ENCODE measurements around the gene GSK3A.

The GSK3A gene

GRCh38 chr19:42253245-42254088 lies 11.1 kb upstream of the GSK3A start:
- CTCF ChIA-PET, result no interaction called here
- POLR2A ChIA-PET, result no interaction called here

GRCh38 chr19:42252365-42253244 lies 10.2 kb upstream of the GSK3A start:
- ChIA-PET POLR2A (interaction anchor here (1.5 to 2.8 kb wide), 4 partner anchors 10 to 29 kb away, joined by 3 to 12 read pairs (median 10); partner anchors contain the start of gene GSK3A), CTCF (interaction anchor here (0.6 kb wide), 1 partner anchor 144 kb away, joined by 3 read pairs; no protein-coding TSS in a partner anchor)
- TF ChIP-seq ZNF384 (IDR thresholded peaks at IDR 0.05) (no peak), ARNT (IDR thresholded peaks at IDR 0.05) (no peak)
- DNase-seq (ENCODE audit: extremely low spot score), result no peak

More at GRCh38 chr19:42253245-42254088, 11.1 kb upstream of the GSK3A start:
- no peak for TF ChIP-seq LEF1 (IDR thresholded peaks at IDR 0.05; ENCODE audit: borderline replicate concordance)
- TF ChIP-seq TARDBP (IDR thresholded peaks at IDR 0.05), result no peak
- no peak for TF ChIP-seq ARNT (IDR thresholded peaks at IDR 0.05)
- TF ChIP-seq L3MBTL2 (conservative IDR thresholded peaks at IDR 0.05), result no peak
- TF ChIP-seq FOXK2 (IDR thresholded peaks at IDR 0.05), result no peak
- peak; percentile 51 for DNase-seq (ENCODE audit: extremely low spot score)

- no peak for TF ChIP-seq PKNOX1 (IDR thresholded peaks at IDR 0.05)
- TF ChIP-seq FOXA1 (IDR thresholded peaks at IDR 0.05), result no peak
- TF ChIP-seq ARNT (IDR thresholded peaks at IDR 0.05), result no peak
- TF ChIP-seq HDGF (IDR thresholded peaks at IDR 0.05; ENCODE audit: borderline replicate concordance), result no peak
- no peak for TF ChIP-seq NFRKB (IDR thresholded peaks at IDR 0.05)
- no peak for TF ChIP-seq SP1 (IDR thresholded peaks at IDR 0.05)
- no peak for TF ChIP-seq ELF4 (IDR thresholded peaks at IDR 0.05)
- no peak for TF ChIP-seq TARDBP (IDR thresholded peaks at IDR 0.05)
- no peak for TF ChIP-seq SUZ12 (IDR thresholded peaks at IDR 0.05)
- TF ChIP-seq FOXM1 (IDR thresholded peaks at IDR 0.05; ENCODE audit: borderline replicate concordance), result no peak
- no peak for TF ChIP-seq FOXK2 (IDR thresholded peaks at IDR 0.05)
- no peak for TF ChIP-seq CTBP1 (IDR thresholded peaks at IDR 0.05; ENCODE audit: borderline replicate concordance)
- no peak for TF ChIP-seq ZNF384 (IDR thresholded peaks at IDR 0.05)
- TF ChIP-seq L3MBTL2 (conservative IDR thresholded peaks at IDR 0.05), result no peak
- TF ChIP-seq LEF1 (IDR thresholded peaks at IDR 0.05; ENCODE audit: borderline replicate concordance), result no peak
- TF ChIP-seq BHLHE40 (IDR thresholded peaks at IDR 0.05; ENCODE audit: borderline replicate concordance), result no peak
- CTCF ChIA-PET, result interaction anchor here (0.6 to 0.7 kb wide), 3 partner anchors 28 to 143 kb away, joined by 3 read pairs; no protein-coding TSS in a partner anchor
- no peak for DNase-seq (ENCODE audit: extremely low spot score)
- POLR2A ChIA-PET, result interaction anchor here (1.5 to 2.8 kb wide), 4 partner anchors 9 to 30 kb away, joined by 3 to 12 read pairs (median 10); partner anchors contain the start of gene GSK3A
Observed at GRCh38 chr19:42251572-42252358, 9.4 kb upstream of the GSK3A start.

- CTCF ChIA-PET, result interaction anchor here (0.6 to 0.8 kb wide), 2 partner anchors 29 to 32 kb away, joined by 3 read pairs; no protein-coding TSS in a partner anchor
- no peak for DNase-seq (ENCODE audit: extremely low spot score)
- TF ChIP-seq SP1 (IDR thresholded peaks at IDR 0.05), result no peak
- no peak for TF ChIP-seq ELF4 (IDR thresholded peaks at IDR 0.05)
- no peak for TF ChIP-seq FOXA1 (IDR thresholded peaks at IDR 0.05)
- TF ChIP-seq HDGF (IDR thresholded peaks at IDR 0.05; ENCODE audit: borderline replicate concordance), result no peak
- no peak for TF ChIP-seq ZNF384 (IDR thresholded peaks at IDR 0.05)
- TF ChIP-seq SUZ12 (IDR thresholded peaks at IDR 0.05), result no peak
- no peak for TF ChIP-seq TARDBP (IDR thresholded peaks at IDR 0.05)
- no peak for TF ChIP-seq BHLHE40 (IDR thresholded peaks at IDR 0.05; ENCODE audit: borderline replicate concordance)
- POLR2A ChIA-PET, result interaction anchor here (1.5 to 2.8 kb wide), 4 partner anchors 8 to 31 kb away, joined by 3 to 12 read pairs (median 10); partner anchors contain the start of gene GSK3A
Observed at GRCh38 chr19:42250666-42251531, 8.5 kb upstream of the GSK3A start.

- DNase-seq (ENCODE audit: extremely low spot score), result no peak
- POLR2A ChIA-PET, result interaction anchor here (0.6 to 2.8 kb wide), 2 partner anchors 20 to 29 kb away, joined by 3 to 10 read pairs; no protein-coding TSS in a partner anchor
- CTCF ChIA-PET, result interaction anchor here (0.8 kb wide), 1 partner anchor 29 kb away, joined by 3 read pairs; no protein-coding TSS in a partner anchor
- TF ChIP-seq BHLHE40 (IDR thresholded peaks at IDR 0.05; ENCODE audit: borderline replicate concordance) (no peak), ELF4 (IDR thresholded peaks at IDR 0.05) (no peak), LEF1 (IDR thresholded peaks at IDR 0.05; ENCODE audit: borderline replicate concordance) (no peak), HDGF (IDR thresholded peaks at IDR 0.05; ENCODE audit: borderline replicate concordance) (no peak), NFRKB (IDR thresholded peaks at IDR 0.05) (no peak), PKNOX1 (IDR thresholded peaks at IDR 0.05) (no peak), TARDBP (IDR thresholded peaks at IDR 0.05) (no peak), FOXA1 (IDR thresholded peaks at IDR 0.05) (no peak), FOXM1 (IDR thresholded peaks at IDR 0.05; ENCODE audit: borderline replicate concordance) (no peak), FOXK2 (IDR thresholded peaks at IDR 0.05) (no peak), SUZ12 (IDR thresholded peaks at IDR 0.05) (no peak), CTBP1 (IDR thresholded peaks at IDR 0.05; ENCODE audit: borderline replicate concordance) (no peak), SP1 (IDR thresholded peaks at IDR 0.05) (no peak), L3MBTL2 (conservative IDR thresholded peaks at IDR 0.05) (no peak), ARNT (IDR thresholded peaks at IDR 0.05) (no peak), ZNF384 (IDR thresholded peaks at IDR 0.05) (no peak)
Observed at GRCh38 chr19:42250183-42250665, 7.8 kb upstream of the GSK3A start.
